Keratinocyte (primary cell): Measurements from ENCODE around the gene STK33. TPM values are rescaled to one million over a fixed set of nuclear protein-coding genes. Genes with fewer than 3 reads are reported as not detected.

Experiments used
- DNase-seq: peaks from one replicate; pipeline ENCODE4 v3.0.0-alpha.2; 2011; ENCODE audit warnings: low read depth, missing footprints, low spot score
- FAIRE-seq: peaks from 2 replicates; lab custom pipeline; 2011; peaks lifted over from hg19 to GRCh38; lab: Jason Lieb, UNC
- H2AFZ ChIP-seq: 2 replicates; pipeline ENCODE4 v1.6.0; 2012; ENCODE audit warnings: low read length, control low read depth, inconsistent platforms; ENCODE audit not compliant: control insufficient read depth
- H3K27ac ChIP-seq: 2 replicates; pipeline ENCODE4 v1.5.1; 2011; ENCODE audit warnings: low read length; ENCODE audit not compliant: control insufficient read depth, insufficient read depth
- H3K27me3 ChIP-seq: 3 replicates; pipeline ENCODE4 v1.6.0; 2011; ENCODE audit warnings: low read length; ENCODE audit not compliant: control insufficient read depth, insufficient read depth; ENCODE audit errors: extremely low read depth
- H3K36me3 ChIP-seq, 2 experiments: 2 replicates in 1 of 2; 3 replicates in 1 of 2; pipeline ENCODE4 v1.5.1; 2011; ENCODE audit warnings: low read length in 2 of 2, mild to moderate bottlenecking in 1 of 2; ENCODE audit not compliant: control insufficient read depth in 2 of 2, insufficient read depth in 2 of 2; ENCODE audit errors: extremely low read depth in 1 of 2
- H3K4me1 ChIP-seq: 3 replicates; pipeline ENCODE4 v1.5.1; 2011; ENCODE audit warnings: low read length; ENCODE audit not compliant: control insufficient read depth, insufficient read depth; ENCODE audit errors: extremely low read depth
- H3K4me2 ChIP-seq: 3 replicates; pipeline ENCODE4 v1.6.0; 2011; ENCODE audit warnings: low read depth, low read length; ENCODE audit not compliant: control insufficient read depth, insufficient read depth; ENCODE audit errors: extremely low read depth
- H3K4me3 ChIP-seq, 3 experiments: fragments of 200-600 bp in 1 of 3; sonication (generic) in 1 of 3; 2 replicates in 2 of 3; 3 replicates in 1 of 3; pipeline ENCODE4 v1.5.1; 2011 to 2016; ENCODE audit warnings: low read length in 3 of 3, mild to moderate bottlenecking in 3 of 3, control low read depth in 2 of 3, inconsistent platforms in 1 of 3, low read depth in 1 of 3, mixed read lengths in 1 of 3, mixed run types in 1 of 3, moderate library complexity in 1 of 3; ENCODE audit not compliant: control insufficient read depth in 2 of 3, insufficient read depth in 2 of 3; ENCODE audit errors: extremely low read depth in 1 of 3
- H3K79me2 ChIP-seq: 2 replicates; pipeline ENCODE4 v1.6.0; 2012; ENCODE audit warnings: low read length; ENCODE audit not compliant: control insufficient read depth, insufficient read depth
- H3K9ac ChIP-seq: 3 replicates; pipeline ENCODE4 v1.6.0; 2011; ENCODE audit warnings: low read length; ENCODE audit not compliant: control insufficient read depth, insufficient read depth; ENCODE audit errors: extremely low read depth
- H3K9me1 ChIP-seq: 3 replicates; pipeline ENCODE4 v1.6.0; 2011; ENCODE audit warnings: low read length; ENCODE audit not compliant: control insufficient read depth, insufficient read depth; ENCODE audit errors: extremely low read depth
- H3K9me3 ChIP-seq: 2 replicates; pipeline ENCODE4 v1.5.1; 2012; ENCODE audit warnings: low read depth, low read length; ENCODE audit not compliant: control insufficient read depth
- H4K20me1 ChIP-seq: 3 replicates; pipeline ENCODE4 v1.6.0; 2011; ENCODE audit warnings: low read length; ENCODE audit not compliant: control insufficient read depth, insufficient read depth; ENCODE audit errors: extremely low read depth
- EZH2 ChIP-seq: IDR thresholded peaks from one replicate; pipeline ENCODE4 v1.6.1; 2012; ENCODE audit warnings: inconsistent platforms, mild to moderate bottlenecking, low read length, moderate library complexity
- dilution Hi-C: fragments of 300-500 bp; cut with MboI; formaldehyde crosslinking; loops from one replicate; pipeline ENCODE4 v1.7.0; 2020; ENCODE audit warnings: low sequenced_read_pairs; ENCODE audit not compliant: extremely low pct_ligation_motif_present
- polyA plus RNA-seq, 5 experiments: library from polyadenylated mRNA; depleted of rRNA in 3 of 5; stranded (reverse) in 3 of 5; stranded (forward) in 1 of 5; unstranded in 1 of 5; fragments of >200 nt; gene quantifications; 1 replicate in 1 of 5; 2 replicates in 3 of 5; 3 replicates in 1 of 5; pipeline versions ENCODE4 v1.2.1 to v1.2.3, GENCODE V29; 2011 to 2012; ENCODE audit warnings: missing spikeins in 2 of 5, low read depth in 1 of 5, low replicate concordance in 1 of 5
- TF ChIP-seq, protein P1 (sequence below), 3 experiments: IDR thresholded peaks in 1 of 3; conservative IDR thresholded peaks in 1 of 3; optimal IDR thresholded peaks in 1 of 3; 2 replicates in 2 of 3; 3 replicates in 1 of 3; pipeline versions ENCODE3 to v1.5.1; 2011; ENCODE audit warnings: low read length in 3 of 3, mild to moderate bottlenecking in 3 of 3, moderate library complexity in 2 of 3, control low read depth in 1 of 3, inconsistent platforms in 1 of 3; ENCODE audit not compliant: insufficient read depth in 2 of 3; ENCODE audit errors: extremely low read depth in 1 of 3

The STK33 gene
- polyA plus RNA-seq, 1 donor (not counting 4 experiments of a cell fraction or from before 2014, with no cell fraction given), result 0.05 TPM

DNA sequence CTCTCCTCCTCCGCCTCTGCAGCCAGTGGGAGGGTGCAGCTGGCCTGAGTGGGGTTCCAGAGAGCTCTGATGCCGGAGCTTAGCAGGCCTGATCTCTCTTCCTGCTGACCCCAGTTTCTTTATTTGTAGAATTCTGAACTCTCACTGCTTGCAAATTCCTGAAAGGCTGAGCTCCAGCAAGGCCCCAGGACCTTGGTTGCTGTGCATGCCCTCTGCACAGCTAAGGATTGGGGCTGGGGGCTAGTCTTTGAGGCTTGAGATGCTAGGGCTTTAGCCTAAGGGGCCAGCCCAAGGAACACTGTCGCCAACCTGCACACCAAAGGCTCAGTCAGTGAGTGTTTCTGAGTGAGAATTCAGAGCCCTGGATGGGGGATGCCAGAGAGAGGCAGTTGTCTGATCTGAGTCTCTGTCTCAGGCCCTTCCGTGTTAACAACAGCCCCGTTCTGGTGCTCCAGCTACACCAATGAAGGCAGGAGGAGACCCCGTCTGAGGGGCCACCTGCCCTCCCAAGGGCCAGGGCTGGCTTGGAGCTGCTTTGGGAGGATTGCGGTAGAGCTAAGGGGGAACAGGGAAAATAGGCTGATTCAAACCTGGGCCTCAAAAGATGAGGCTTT is 224.3 kb downstream of the STK33 start:
- Histone ChIP-seq H3K27ac (no peak overlapping the region), H4K20me1 (no peaks in the 10 kb centered on the region), H3K36me3 (no peaks in the 10 kb centered on the region), H3K27me3 (peaks cover 10% of the 10 kb centered on the region), H3K4me2 (no peak overlapping the region), H3K9me1 (no peaks in the 10 kb centered on the region), H3K9ac (no peak overlapping the region), H3K4me3 (no peak overlapping the region), H3K4me1 (no peaks in the 10 kb centered on the region), H3K79me2 (no peaks in the 10 kb centered on the region), H3K9me3 (no peaks in the 10 kb centered on the region), H2AFZ (no peak overlapping the region)
- DNase-seq (no peak), FAIRE-seq (no peak)
- dilution Hi-C loops, result no loop called here
- no peak for TF ChIP-seq EZH2
- TF ChIP-seq, protein P1, sequence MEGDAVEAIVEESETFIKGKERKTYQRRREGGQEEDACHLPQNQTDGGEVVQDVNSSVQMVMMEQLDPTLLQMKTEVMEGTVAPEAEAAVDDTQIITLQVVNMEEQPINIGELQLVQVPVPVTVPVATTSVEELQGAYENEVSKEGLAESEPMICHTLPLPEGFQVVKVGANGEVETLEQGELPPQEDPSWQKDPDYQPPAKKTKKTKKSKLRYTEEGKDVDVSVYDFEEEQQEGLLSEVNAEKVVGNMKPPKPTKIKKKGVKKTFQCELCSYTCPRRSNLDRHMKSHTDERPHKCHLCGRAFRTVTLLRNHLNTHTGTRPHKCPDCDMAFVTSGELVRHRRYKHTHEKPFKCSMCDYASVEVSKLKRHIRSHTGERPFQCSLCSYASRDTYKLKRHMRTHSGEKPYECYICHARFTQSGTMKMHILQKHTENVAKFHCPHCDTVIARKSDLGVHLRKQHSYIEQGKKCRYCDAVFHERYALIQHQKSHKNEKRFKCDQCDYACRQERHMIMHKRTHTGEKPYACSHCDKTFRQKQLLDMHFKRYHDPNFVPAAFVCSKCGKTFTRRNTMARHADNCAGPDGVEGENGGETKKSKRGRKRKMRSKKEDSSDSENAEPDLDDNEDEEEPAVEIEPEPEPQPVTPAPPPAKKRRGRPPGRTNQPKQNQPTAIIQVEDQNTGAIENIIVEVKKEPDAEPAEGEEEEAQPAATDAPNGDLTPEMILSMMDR (optimal IDR thresholded peaks at IDR 0.05 in 1 of 3, IDR thresholded peaks at IDR 0.05 in 1 of 3, conservative IDR thresholded peaks at IDR 0.05 in 1 of 3; ENCODE audit: extremely low read depth in 1 of 3, insufficient read depth in 2 of 3, low read length in 3 of 3), result no peak

DNA sequence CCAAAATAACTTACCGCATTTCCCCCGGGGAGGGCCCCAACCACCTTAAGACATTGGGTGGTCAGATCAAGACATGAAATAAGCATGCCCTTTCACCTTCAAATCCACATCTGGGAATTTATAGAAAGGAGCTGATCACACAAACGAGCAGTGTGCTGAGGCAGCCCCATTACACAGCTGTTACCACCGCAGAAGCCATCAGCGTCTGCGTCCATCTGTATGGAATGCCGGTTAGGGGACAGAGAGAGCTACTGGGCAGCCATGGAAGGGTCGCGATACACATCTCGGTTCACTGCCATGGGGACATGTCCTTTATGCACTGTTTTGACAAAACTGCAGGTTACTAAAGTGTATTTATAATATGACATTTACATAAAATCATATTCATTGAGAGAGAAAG is 225.3 kb downstream of the STK33 start:
- TF ChIP-seq, protein P1 (optimal IDR thresholded peaks at IDR 0.05 in 1 of 3, IDR thresholded peaks at IDR 0.05 in 1 of 3, conservative IDR thresholded peaks at IDR 0.05 in 1 of 3; ENCODE audit: extremely low read depth in 1 of 3, insufficient read depth in 2 of 3, low read length in 3 of 3), result no peak
- no peak for TF ChIP-seq EZH2
- Histone ChIP-seq H3K27me3 (peaks cover 12% of the 10 kb centered on the region), H3K79me2 (no peaks in the 10 kb centered on the region), H4K20me1 (no peaks in the 10 kb centered on the region), H3K9me1 (no peaks in the 10 kb centered on the region), H3K4me3 (no peak overlapping the region), H3K9me3 (no peaks in the 10 kb centered on the region), H3K9ac (no peak overlapping the region), H3K27ac (no peak overlapping the region), H2AFZ (no peak overlapping the region), H3K4me2 (no peak overlapping the region), H3K4me1 (no peaks in the 10 kb centered on the region), H3K36me3 (no peaks in the 10 kb centered on the region)
- FAIRE-seq (no peak), DNase-seq (no peak)
- dilution Hi-C loops, result no loop called here
